ENCODE results near the gene DCUN1D1. TPM values are rescaled to one million over a fixed set of nuclear protein-coding genes. Genes with fewer than 3 reads are reported as not detected.

Gene DCUN1D1
- total RNA-seq, 1 experiment from 2014 or later = 26.2 TPM

- DNase-seq (ENCODE audit: low read depth) = no peak
Observed at GRCh38 chr3:182936239-182936917, 44.0 kb downstream of the DCUN1D1 start.

- DNase-seq (ENCODE audit: low read depth) = no peak
Observed at GRCh38 chr3:182935803-182936202, 44.5 kb downstream of the DCUN1D1 start.

GRCh38 chr3:182925944-182926337, 54.4 kb downstream of the DCUN1D1 start:
- DNase-seq (ENCODE audit: low read depth) = no peak

- DNase-seq (ENCODE audit: low read depth) = no peak
Observed at GRCh38 chr3:182925330-182925943, 54.9 kb downstream of the DCUN1D1 start.

- no peak for DNase-seq (ENCODE audit: low read depth)
Observed at GRCh38 chr3:182921665-182922355, 58.5 kb downstream of the DCUN1D1 start.

- peak; percentile 26 for DNase-seq (ENCODE audit: low read depth)
Observed at GRCh38 chr3:182920515-182921084, 59.7 kb downstream of the DCUN1D1 start.

- no peak for DNase-seq (ENCODE audit: low read depth)
Observed at GRCh38 chr3:182919866-182920357, 60.4 kb downstream of the DCUN1D1 start.

- no peak for DNase-seq (ENCODE audit: low read depth)
Observed at GRCh38 chr3:182917134-182917533, 63.2 kb downstream of the DCUN1D1 start.

GRCh38 chr3:182914341-182914740, 66.0 kb downstream of the DCUN1D1 start:
- DNase-seq (ENCODE audit: low read depth) = no peak

GRCh38 chr3:182913889-182914288, 66.4 kb downstream of the DCUN1D1 start:
- DNase-seq (ENCODE audit: low read depth) = no peak

GRCh38 chr3:182912474-182912873, 67.9 kb downstream of the DCUN1D1 start:
- no peak for DNase-seq (ENCODE audit: low read depth)

- no peak for DNase-seq (ENCODE audit: low read depth)
Observed at GRCh38 chr3:182911782-182912111, 68.6 kb downstream of the DCUN1D1 start.

GRCh38 chr3:182910936-182911781, 69.2 kb downstream of the DCUN1D1 start:
- DNase-seq (ENCODE audit: low read depth) = no peak

- peak; percentile 19 for DNase-seq (ENCODE audit: low read depth)
Observed at GRCh38 chr3:182909318-182910040, 70.9 kb downstream of the DCUN1D1 start.

- no peak for DNase-seq (ENCODE audit: low read depth)
Observed at GRCh38 chr3:182908471-182908870, 71.9 kb downstream of the DCUN1D1 start.

GRCh38 chr3:182906036-182906435, 74.3 kb downstream of the DCUN1D1 start:
- DNase-seq (ENCODE audit: low read depth) = no peak

GRCh38 chr3:182905623-182906022, 74.7 kb downstream of the DCUN1D1 start:
- no peak for DNase-seq (ENCODE audit: low read depth)

- no peak for DNase-seq (ENCODE audit: low read depth)
Observed at GRCh38 chr3:182904164-182904563, 76.2 kb downstream of the DCUN1D1 start.

GRCh38 chr3:182902236-182902635, 78.1 kb downstream of the DCUN1D1 start:
- DNase-seq (ENCODE audit: low read depth) = no peak

- DNase-seq (ENCODE audit: low read depth) = no peak
Observed at GRCh38 chr3:182896553-182896952, 83.8 kb downstream of the DCUN1D1 start.
